Immature natural killer cell (primary cell): ENCODE measurements around the gene MXRA8. TPM values are rescaled to one million over a fixed set of nuclear protein-coding genes. Genes with fewer than 3 reads are reported as not detected.
A peak's percentile ranks its signal among the peaks of the same experiment; 100 is the strongest.
"Not testable (repeated sequence)": the region's sequence is repeated elsewhere in the genome, so short reads cannot be mapped to it uniquely, and the experiment has no call there.

Experiments
- DNase-seq, 3 donors: peaks; one replicate each; pipeline ENCODE4 v3.0.0; 2022; ENCODE audit warnings: mixed read lengths in 1 of 3
- H3K27ac Mint-ChIP-seq, 6 donors: one replicate each; pipeline ENCODE4 v1.8.0; 2020; ENCODE audit warnings: mixed read lengths in 6 of 6, mild to moderate bottlenecking in 5 of 6, inconsistent platforms in 4 of 6, moderate library complexity in 3 of 6
- H3K27me3 Mint-ChIP-seq, 3 donors: one replicate each; pipeline ENCODE4 v1.8.0; 2020 to 2021; ENCODE audit warnings: low read depth in 3 of 3, mild to moderate bottlenecking in 3 of 3, mixed read lengths in 3 of 3, moderate library complexity in 3 of 3, inconsistent platforms in 1 of 3
- H3K36me3 Mint-ChIP-seq, 3 donors: one replicate each; pipeline ENCODE4 v1.8.0; 2020; ENCODE audit warnings: mixed read lengths in 3 of 3, inconsistent platforms in 2 of 3, mild to moderate bottlenecking in 2 of 3
- H3K4me1 Mint-ChIP-seq, 2 donors: one replicate each; pipeline ENCODE4 v1.8.0; 2020; ENCODE audit warnings: inconsistent platforms in 2 of 2, mild to moderate bottlenecking in 2 of 2, mixed read lengths in 2 of 2, moderate library complexity in 1 of 2
- H3K4me3 Mint-ChIP-seq, 5 donors: one replicate each; pipeline ENCODE4 v1.8.0; 2020; ENCODE audit warnings: mild to moderate bottlenecking in 5 of 5, mixed read lengths in 5 of 5, inconsistent platforms in 3 of 5, moderate library complexity in 3 of 5
- H3K9me3 Mint-ChIP-seq, 6 donors: one replicate each; pipeline ENCODE4 v1.8.0; 2020; ENCODE audit warnings: mild to moderate bottlenecking in 6 of 6, mixed read lengths in 6 of 6, inconsistent platforms in 4 of 6, moderate library complexity in 3 of 6
- polyA plus RNA-seq, 3 donors: library from polyadenylated mRNA; unstranded; fragments of 300-500 nt; fragmentation: Illumina TruSeq; gene quantifications; one replicate each; pipeline ENCODE4 v1.2.3, GENCODE V29; 2021

MXRA8 gene
- polyA plus RNA-seq, 3 donors from 2014 or later, result not detected

DNA sequence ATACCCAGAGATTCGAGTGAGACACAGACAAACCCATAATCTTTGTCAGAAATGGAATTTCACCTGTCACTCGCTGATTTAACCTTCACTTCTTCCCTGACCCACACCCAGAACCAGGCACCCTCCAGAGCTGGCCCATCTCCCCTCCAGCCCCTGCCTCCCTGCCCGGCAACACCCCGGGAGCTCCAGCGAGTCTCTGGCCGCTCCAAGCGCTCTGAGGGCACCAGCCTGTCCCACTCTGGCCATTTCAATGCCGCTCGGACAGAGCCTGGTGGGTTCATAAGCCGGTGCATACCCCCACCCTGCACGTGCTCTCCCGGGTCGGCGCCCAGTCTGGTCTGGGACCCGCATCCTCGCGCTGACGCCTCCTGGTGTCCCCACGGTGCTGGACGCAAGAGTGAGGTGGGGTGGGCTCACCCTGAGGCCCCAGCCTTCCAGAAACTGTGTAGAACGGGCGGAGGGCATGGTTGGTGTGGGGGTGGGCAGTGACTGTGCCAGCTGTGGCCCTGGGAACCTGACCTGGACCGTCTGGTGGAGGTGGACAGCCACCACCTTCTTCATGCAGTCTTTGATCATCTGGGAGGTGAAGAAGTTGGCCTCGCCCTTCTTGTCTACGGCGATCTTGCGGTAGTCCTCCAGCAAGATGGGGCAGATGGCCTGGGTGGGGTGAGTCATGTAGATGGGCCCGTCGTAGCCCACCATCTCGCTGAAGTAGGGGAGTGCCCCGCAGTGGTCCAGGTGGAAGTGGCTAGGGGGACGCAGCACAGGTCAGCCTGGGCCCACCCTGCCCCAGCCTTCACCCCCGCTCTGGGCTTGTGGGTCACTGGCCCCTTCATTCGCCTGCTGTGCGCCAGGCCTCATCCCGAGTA lies 39.3 kb downstream of the MXRA8 start:
- Mint-ChIP-seq H3K27me3 (peaks cover 0 to 2% (median 2%) of the 10 kb centered on the region in 3 donors), H3K4me3 (peak overlapping the region in 1 of 5 donors; percentile 21), H3K27ac (peak overlapping the region in 1 of 6 donors; percentile 34), H3K36me3 (peaks cover 0 to 4% (median 0%) of the 10 kb centered on the region in 3 donors), H3K9me3 (no peaks in the 10 kb centered on the region), H3K4me1 (peaks cover 21 to 27% of the 10 kb centered on the region in 2 donors)
- DNase-seq, result no peak

DNA sequence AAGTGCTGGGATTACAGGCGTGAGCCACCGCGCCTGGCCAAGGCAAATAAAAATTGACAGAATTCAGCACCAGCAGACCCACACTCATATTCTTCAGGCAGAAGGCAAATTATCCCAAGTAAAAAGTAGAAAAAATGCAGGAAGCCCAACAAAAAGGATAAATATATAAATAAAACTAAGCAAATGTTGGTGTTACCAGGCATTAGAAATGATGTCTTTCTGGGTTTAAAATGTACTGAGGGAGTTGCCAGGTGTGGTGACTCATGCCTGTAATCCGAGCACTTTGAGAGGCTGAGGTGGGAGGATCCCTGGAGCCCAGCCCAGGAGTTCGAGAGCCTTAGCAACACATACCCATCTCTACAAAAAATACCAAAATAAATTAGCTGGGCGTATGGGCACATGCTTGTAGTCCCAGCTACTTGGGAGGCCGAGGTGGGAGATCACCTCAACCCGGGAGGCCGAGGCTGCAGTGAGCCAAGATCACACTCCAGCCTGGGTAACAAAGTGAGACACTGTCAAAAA lies 40.2 kb downstream of the MXRA8 start:
- peaks cover 0 to 4% (median 0%) of the 10 kb centered on the region in 3 donors for H3K36me3 Mint-ChIP-seq
- peaks cover 0 to 2% (median 0%) of the 10 kb centered on the region in 3 donors for H3K27me3 Mint-ChIP-seq
- DNase-seq, result no peak
- peaks cover 16 to 20% of the 10 kb centered on the region in 2 donors for H3K4me1 Mint-ChIP-seq
- H3K4me3 Mint-ChIP-seq, result no peak overlapping the region
- H3K9me3 Mint-ChIP-seq, result no peaks in the 10 kb centered on the region
- H3K27ac Mint-ChIP-seq, result no peak overlapping the region

DNA sequence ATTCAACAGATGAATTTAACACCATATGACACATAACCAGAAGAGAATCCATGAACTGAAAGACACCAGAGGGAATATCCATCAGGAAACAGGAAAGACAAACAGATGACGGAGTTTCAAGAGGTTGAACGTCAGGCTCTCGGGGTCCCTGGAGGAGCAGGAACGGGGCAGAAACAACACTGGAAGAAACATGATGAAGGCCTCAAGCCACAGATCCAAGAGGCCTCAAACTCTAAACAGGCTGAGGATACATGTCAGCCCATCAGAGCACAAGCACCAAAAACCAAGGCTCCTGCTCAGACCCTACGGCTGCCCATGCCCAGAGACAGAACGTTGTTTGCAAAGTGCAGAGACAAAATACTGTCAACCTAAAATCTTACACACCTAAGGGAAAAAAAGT lies 40.9 kb downstream of the MXRA8 start:
- H3K9me3 Mint-ChIP-seq, result no peaks in the 10 kb centered on the region
- H3K36me3 Mint-ChIP-seq, result peaks cover 0 to 4% (median 0%) of the 10 kb centered on the region in 3 donors
- no peak overlapping the region for H3K4me3 Mint-ChIP-seq
- no peak overlapping the region for H3K27ac Mint-ChIP-seq
- H3K4me1 Mint-ChIP-seq, result peaks cover 11 to 12% of the 10 kb centered on the region in 2 donors
- no peaks in the 10 kb centered on the region for H3K27me3 Mint-ChIP-seq
- DNase-seq, result no peak

DNA sequence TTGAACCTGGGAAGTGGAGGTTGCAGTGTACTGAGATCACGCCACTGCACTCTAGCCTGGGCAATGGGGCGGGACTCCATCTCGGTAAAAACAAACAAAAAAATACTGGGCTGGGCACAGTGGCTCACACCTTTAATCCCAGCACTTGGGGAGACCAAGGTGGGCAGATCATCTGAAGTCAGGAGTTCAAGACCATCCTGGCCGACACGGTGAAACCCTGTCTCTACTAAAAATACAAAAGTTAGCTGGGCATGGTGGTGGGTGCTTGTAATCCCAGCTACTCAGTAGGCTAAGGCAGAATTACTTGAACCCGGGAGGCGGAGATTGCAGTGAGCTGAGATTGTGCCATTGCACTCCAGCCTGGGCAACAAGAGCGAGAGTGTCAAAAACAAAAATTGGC lies 42.2 kb downstream of the MXRA8 start:
- not testable (repeated sequence) for H3K27ac Mint-ChIP-seq, H3K27me3 Mint-ChIP-seq, H3K9me3 Mint-ChIP-seq, H3K36me3 Mint-ChIP-seq, DNase-seq, H3K4me1 Mint-ChIP-seq, H3K4me3 Mint-ChIP-seq

DNA sequence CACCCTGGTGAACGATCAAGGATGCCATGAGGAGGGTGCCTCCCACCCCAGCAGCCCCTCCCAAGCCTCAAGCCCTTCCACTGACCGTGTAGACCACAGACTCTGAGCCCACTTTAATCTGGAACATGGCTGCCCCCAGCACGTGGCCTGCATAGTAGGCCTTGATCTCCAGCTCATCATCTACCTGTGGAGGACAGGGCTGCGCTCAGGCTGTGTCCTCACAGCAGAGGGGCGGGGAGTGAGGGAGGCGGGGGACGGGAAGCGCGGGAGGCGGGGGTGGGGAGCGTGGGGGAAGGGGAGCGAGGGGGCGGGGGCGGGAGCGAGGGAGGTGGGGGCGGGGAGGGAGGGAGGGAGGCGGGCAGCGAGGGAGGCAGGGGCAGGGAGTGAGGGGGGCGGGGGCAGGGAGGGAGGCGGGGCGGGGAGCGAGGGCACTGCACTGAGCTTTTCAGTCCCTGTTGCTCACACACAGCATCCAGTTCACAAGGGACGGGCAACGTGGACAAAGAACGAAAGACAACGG lies 42.9 kb downstream of the MXRA8 start:
- no peak overlapping the region for H3K27ac Mint-ChIP-seq
- H3K36me3 Mint-ChIP-seq, result peaks cover 0 to 4% (median 0%) of the 10 kb centered on the region in 3 donors
- H3K4me3 Mint-ChIP-seq, result no peak overlapping the region
- H3K27me3 Mint-ChIP-seq, result peaks cover 0 to under 1% (median 0%) of the 10 kb centered on the region in 3 donors
- no peak for DNase-seq
- H3K9me3 Mint-ChIP-seq, result no peaks in the 10 kb centered on the region
- H3K4me1 Mint-ChIP-seq, result peaks cover 4 to 7% of the 10 kb centered on the region in 2 donors

DNA sequence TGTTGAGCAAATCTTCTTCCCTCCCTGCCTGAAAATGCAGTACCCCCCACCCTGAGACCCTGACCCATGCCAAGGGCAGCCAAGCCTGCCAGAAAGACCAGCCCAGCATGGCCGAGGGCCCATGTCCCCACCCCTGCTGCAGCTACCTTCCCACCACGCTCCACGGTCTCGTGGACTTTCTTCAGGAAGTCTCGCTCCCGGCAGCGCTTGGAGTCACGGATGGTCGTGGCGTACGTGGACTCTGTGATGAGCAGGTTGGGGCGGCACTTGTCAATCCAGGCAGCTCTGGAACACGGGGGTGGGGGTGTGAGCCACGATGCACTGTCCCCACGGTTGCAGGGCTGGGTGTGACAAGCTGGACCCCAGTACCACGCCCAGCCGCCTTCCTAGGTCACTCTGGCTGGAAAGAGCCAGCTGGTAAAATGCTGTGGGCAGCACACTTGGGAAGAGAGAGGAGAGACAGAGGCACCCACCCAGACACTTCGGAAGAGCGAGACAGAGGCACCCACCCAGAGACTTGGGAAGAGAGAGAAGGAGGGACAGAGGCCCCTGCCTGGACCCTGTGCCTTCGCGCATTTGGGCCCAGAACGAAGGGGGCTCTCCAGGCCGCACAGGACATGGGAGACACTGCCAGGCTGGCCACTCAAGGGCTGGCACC lies 43.5 kb downstream of the MXRA8 start:
- Mint-ChIP-seq H3K27ac (peak overlapping the region in 1 of 6 donors; percentile 35), H3K9me3 (no peaks in the 10 kb centered on the region), H3K27me3 (peaks cover 0 to 3% (median 0%) of the 10 kb centered on the region in 3 donors), H3K4me3 (no peak overlapping the region), H3K36me3 (peaks cover 0 to 4% (median 0%) of the 10 kb centered on the region in 3 donors), H3K4me1 (peaks cover 2 to 6% of the 10 kb centered on the region in 2 donors)
- DNase-seq, result no peak

DNA sequence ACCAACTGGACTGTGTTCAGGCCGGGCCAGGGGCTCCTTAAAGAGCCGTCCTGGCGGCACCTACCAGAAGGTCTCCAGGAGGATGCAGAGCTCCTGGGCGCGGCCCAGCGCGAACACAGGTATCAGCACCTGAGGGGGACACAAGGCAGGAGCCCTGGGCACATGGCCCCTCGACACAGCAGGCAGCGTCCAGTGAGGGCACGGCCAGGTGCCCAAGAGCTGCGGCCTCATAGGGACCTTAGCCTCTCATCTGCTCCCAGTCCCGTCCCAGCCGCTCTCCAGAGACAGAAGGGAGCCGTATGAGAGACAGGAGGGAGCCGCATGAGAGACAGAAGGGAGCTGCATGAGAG lies 44.1 kb downstream of the MXRA8 start:
- no peak for DNase-seq
- Mint-ChIP-seq H3K27me3 (peaks cover 0 to 3% (median 2%) of the 10 kb centered on the region in 3 donors), H3K36me3 (peaks cover 0 to 4% (median 0%) of the 10 kb centered on the region in 3 donors), H3K4me1 (peaks cover under 1 to 1% of the 10 kb centered on the region in 2 donors), H3K4me3 (no peak overlapping the region), H3K9me3 (no peaks in the 10 kb centered on the region), H3K27ac (no peak overlapping the region)

DNA sequence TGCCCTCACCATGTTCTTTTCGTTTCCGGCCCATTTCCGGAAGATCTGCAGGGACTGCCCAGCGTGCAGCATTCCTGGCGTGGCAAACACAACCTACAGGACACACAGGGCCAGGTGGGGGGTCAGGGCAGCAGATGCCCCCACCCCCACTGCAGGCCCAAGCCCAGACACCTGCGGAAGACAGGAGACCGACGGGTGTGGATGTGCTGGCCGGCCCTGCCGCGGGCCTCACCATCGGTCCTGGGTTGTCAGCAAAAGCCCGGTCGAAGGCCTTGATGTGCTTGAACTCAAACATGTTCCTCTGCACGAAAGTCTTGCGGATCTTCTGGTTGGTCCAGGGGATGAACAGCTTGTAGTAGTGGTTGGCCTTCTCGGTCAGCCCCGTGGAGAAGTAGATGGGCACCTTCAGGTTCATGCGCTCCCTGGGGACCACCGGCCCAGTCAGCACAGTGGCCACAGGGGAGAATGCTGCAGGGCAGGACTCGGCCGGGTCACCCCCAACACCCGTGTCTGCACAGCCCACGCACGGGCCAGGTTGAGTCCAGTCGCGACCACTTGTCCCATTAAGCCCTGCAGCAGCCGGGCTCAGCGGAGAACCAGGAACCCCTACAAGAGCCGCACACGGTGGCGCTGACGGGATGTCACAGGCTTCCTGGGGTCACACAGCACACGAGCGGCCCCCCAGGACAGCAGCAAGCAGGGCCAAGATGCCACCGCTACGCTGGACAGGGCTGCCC lies 44.7 kb downstream of the MXRA8 start:
- Mint-ChIP-seq H3K9me3 (no peaks in the 10 kb centered on the region), H3K27ac (no peak overlapping the region), H3K4me1 (no peaks in the 10 kb centered on the region), H3K4me3 (no peak overlapping the region), H3K27me3 (peaks cover 0 to 3% (median 3%) of the 10 kb centered on the region in 3 donors), H3K36me3 (peaks cover 0 to 4% (median 0%) of the 10 kb centered on the region in 3 donors)
- no peak for DNase-seq

DNA sequence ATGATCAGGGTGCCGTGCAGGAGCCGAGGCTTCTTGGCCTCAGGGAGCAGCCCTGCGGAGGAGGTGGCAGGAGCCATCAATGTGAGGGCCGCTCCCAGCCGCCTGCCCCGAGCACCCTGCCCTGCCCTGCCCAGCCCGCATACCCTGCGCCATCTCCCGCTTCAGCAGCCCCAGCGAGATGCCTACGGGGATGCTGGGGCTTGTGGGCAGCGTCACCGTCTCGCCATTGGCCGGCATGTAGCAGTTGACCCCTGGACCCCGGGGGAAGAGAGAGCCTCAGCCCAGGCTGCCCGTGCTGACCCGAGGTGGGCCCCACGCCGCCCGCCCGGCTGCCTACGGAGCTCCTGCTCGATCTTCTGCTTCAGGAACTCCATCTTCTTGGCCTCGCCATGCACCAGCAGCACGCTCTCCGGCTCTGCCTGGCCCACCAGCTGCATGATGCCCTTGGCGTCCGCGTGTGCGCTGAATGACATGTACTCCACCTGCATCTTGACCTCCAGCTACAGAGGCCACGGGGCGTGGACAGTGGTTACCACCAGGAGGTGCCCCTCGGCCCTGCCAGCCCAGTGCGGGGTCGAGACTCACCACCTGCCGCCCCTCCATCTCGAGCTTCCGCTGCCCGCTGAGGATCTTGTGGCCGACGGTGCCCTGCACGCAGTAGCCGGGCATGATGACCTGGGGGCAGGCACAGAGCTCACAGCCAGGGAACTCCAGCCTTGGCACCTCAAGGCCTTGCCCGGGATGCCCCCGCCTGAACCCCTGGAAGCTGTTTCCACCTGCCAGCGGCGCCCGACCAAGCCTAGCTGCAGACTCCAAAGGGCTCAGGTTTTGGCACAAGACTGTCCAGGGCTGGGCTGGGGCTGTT lies 45.7 kb downstream of the MXRA8 start:
- no peak overlapping the region for H3K4me3 Mint-ChIP-seq
- peaks cover 2 to 7% (median 5%) of the 10 kb centered on the region in 3 donors for H3K27me3 Mint-ChIP-seq
- H3K27ac Mint-ChIP-seq, result no peak overlapping the region
- DNase-seq, result no peak
- H3K9me3 Mint-ChIP-seq, result no peaks in the 10 kb centered on the region
- no peaks in the 10 kb centered on the region for H3K4me1 Mint-ChIP-seq
- peaks cover 0 to 4% (median 0%) of the 10 kb centered on the region in 3 donors for H3K36me3 Mint-ChIP-seq

DNA sequence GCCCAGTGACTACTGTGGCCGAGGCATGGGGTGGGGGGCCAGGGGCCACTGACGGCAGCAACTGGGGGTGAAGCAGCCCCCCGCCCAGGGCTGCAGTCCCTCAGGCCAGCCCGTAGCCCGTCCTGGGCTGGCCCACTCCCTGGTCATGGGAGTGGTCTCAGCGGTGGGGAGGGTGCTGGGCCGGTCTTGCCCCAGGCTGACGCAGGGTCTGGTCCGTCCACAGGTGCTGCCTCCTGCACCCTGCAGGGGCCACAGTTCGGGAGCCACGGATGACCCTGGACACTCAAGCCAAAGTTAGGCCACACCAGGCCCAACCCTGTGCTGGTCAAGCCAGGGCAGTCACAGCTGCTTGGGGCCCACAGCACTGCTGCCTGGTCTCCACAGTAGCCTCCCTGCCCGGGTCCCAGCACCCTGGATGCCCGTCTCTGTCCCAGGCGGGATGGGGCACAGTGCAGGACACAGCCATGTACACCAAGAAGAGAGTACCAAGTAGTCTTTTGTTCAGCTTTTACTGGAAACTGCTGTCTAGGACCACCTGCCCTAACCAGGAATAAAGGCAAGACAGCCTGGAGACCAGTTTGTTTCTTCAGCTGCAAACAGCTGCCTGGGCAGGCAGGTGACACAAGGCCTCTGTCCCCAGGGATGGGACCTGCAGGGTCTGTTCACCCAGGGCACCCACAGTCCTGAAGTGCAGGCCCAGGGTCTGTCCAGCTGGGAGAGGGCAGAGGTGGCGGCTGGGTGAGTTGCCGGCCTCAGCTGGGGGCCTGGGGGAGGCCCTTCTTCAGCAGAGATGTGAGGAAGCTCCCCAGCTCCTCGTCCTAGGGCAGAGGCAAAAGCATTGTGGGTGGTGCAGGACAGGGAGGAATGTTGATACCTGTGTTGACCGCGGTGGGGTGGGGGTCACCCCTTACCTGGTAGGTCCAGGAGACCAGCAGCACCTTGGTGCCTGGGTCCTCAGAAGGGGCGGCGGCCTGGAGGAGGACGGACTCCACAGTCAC lies 46.9 kb downstream of the MXRA8 start:
- Mint-ChIP-seq H3K4me3 (no peak overlapping the region), H3K27me3 (peaks cover 5 to 10% (median 10%) of the 10 kb centered on the region in 3 donors), H3K4me1 (peaks cover 8% of the 10 kb centered on the region in 2 donors), H3K9me3 (no peaks in the 10 kb centered on the region), H3K36me3 (no peaks in the 10 kb centered on the region), H3K27ac (no peak overlapping the region)
- DNase-seq, result no peak

DNA sequence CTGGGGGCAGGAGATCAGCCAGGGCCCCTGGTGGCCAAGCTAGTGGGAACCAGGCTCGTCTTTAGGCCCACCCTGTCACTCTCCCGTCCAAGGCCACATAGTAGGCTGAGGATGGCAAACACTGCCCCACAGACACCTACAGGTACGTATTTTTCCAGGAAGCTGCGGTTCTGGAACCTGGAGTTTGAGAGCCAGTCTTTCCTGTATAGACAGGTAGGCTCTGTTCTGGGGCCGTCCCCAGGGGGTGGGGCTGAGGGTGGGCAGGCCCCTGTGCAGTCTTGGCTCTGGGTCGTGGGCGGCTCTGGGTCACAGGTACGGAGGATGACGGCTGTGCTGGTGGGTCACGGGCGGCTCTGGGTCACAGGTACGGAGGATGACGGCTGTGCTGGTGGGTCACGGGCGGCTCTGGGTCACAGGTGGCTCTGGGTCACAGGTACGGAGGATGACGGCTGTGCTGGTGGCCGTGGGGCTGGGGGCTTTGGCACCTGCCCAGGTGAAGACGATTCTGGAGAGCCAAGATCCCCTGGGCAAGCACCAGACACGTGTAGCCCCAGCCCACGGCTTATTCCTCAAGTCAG lies 47.8 kb downstream of the MXRA8 start:
- Mint-ChIP-seq H3K9me3 (no peaks in the 10 kb centered on the region), H3K27ac (peak overlapping the region in 1 of 6 donors; percentile 64), H3K4me1 (peaks cover 15% of the 10 kb centered on the region in 2 donors), H3K27me3 (peaks cover 5 to 11% (median 10%) of the 10 kb centered on the region in 3 donors), H3K36me3 (no peaks in the 10 kb centered on the region), H3K4me3 (peak overlapping the region in 4 of 5 donors; percentile 5 to 65 (median 40))
- DNase-seq, result no peak

DNA sequence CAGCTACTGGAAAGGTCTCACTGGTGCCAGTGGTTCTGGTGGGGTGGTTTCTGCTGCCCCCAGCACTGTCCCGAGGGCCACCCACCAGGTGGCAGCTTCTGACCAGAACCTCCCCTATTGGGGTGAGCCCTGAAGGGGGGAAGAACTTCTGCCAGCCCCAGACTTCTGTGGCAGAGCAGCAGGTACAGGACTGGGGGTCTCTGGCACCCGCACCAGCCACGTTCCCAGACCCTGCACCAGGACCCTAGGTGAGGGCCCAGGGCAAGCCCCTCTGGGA lies 48.3 kb downstream of the MXRA8 start:
- H3K4me3 Mint-ChIP-seq, result peak overlapping the region in 2 of 5 donors; percentile 39 to 65
- no peak for DNase-seq
- H3K4me1 Mint-ChIP-seq, result peaks cover 15 to 17% of the 10 kb centered on the region in 2 donors
- H3K9me3 Mint-ChIP-seq, result no peaks in the 10 kb centered on the region
- no peak overlapping the region for H3K27ac Mint-ChIP-seq
- no peaks in the 10 kb centered on the region for H3K36me3 Mint-ChIP-seq
- H3K27me3 Mint-ChIP-seq, result peaks cover 5 to 11% (median 10%) of the 10 kb centered on the region in 3 donors
